Ishikawa (cell line): Measurements from ENCODE around the gene FERMT1.

ENCODE experiments used
- EGR1 ChIP-seq: IDR thresholded peaks from 2 replicates; pipeline ENCODE4 v1.6.1; 2012
- FOXM1 ChIP-seq: IDR thresholded peaks from 2 replicates; pipeline ENCODE4 v1.6.1; 2012; ENCODE audit warnings: low read depth, borderline replicate concordance
- MAX ChIP-seq: IDR thresholded peaks from 2 replicates; pipeline ENCODE4 v1.6.1; 2012
- NFIC ChIP-seq: IDR thresholded peaks from 2 replicates; pipeline ENCODE4 v1.6.1; 2012
- RAD21 ChIP-seq: IDR thresholded peaks from 2 replicates; pipeline ENCODE4 v1.6.1; 2012; ENCODE audit warnings: low read depth
- REST ChIP-seq: IDR thresholded peaks from 2 replicates; pipeline ENCODE4 v1.6.1; 2012; ENCODE audit warnings: low read depth, mild to moderate bottlenecking
- TAF1 ChIP-seq: IDR thresholded peaks from 2 replicates; pipeline ENCODE4 v1.6.1; 2012; ENCODE audit warnings: low read depth, mild to moderate bottlenecking
- TCF12 ChIP-seq: IDR thresholded peaks from 2 replicates; pipeline ENCODE4 v1.6.1; 2012; ENCODE audit warnings: low read depth
- USF1 ChIP-seq: IDR thresholded peaks from 2 replicates; pipeline ENCODE4 v1.6.1; 2012
- YY1 ChIP-seq: IDR thresholded peaks from 2 replicates; pipeline ENCODE4 v1.6.1; 2012; ENCODE audit warnings: low read depth

The FERMT1 gene

GRCh38 chr20:6029538-6029937, 93.3 kb downstream of the FERMT1 start:
- TF ChIP-seq TAF1 (no peak), NFIC (no peak)

- TF ChIP-seq TAF1: no peak
- TF ChIP-seq EGR1: no peak
- no peak for TF ChIP-seq USF1
- TF ChIP-seq FOXM1: no peak
- TF ChIP-seq REST: no peak
Observed at GRCh38 chr20:6028818-6029217, 94.0 kb downstream of the FERMT1 start.

- no peak for TF ChIP-seq MAX
- no peak for TF ChIP-seq USF1
- no peak for TF ChIP-seq YY1
- TF ChIP-seq TCF12: no peak
- TF ChIP-seq RAD21: no peak
Observed at GRCh38 chr20:6026051-6026450, 96.8 kb downstream of the FERMT1 start.
